RKO (cell line): Measurements from ENCODE around the gene ZBTB43.
"Not testable (repeated sequence)": the region's sequence is repeated elsewhere in the genome, so short reads cannot be mapped to it uniquely, and the experiment has no call there.

Experiments
- DNase-seq: peaks from one replicate; pipeline ENCODE4 v3.0.0-alpha.2; 2016; ENCODE audit warnings: low spot score

ZBTB43 gene

DNA sequence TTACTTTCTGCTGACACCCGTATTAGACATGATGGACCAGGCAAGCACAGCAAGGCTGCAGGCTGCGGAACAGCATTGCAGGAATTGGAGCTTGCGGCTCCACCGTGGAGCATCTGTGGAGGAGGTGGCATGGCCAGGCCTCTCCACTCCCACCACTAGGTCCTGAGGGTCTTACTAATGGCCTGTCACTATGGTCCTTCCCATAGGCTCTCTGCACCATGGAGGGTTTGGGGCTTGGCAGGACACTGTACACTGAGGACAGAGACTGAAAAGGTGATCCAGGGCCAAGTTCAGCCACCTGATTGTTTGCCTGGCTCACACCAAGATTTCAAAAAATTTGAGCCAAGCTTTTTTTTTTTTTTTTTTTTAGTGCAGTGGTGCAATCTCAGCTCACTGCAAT, 14.3 kb upstream of the ZBTB43 start:
- no peak for DNase-seq

DNA sequence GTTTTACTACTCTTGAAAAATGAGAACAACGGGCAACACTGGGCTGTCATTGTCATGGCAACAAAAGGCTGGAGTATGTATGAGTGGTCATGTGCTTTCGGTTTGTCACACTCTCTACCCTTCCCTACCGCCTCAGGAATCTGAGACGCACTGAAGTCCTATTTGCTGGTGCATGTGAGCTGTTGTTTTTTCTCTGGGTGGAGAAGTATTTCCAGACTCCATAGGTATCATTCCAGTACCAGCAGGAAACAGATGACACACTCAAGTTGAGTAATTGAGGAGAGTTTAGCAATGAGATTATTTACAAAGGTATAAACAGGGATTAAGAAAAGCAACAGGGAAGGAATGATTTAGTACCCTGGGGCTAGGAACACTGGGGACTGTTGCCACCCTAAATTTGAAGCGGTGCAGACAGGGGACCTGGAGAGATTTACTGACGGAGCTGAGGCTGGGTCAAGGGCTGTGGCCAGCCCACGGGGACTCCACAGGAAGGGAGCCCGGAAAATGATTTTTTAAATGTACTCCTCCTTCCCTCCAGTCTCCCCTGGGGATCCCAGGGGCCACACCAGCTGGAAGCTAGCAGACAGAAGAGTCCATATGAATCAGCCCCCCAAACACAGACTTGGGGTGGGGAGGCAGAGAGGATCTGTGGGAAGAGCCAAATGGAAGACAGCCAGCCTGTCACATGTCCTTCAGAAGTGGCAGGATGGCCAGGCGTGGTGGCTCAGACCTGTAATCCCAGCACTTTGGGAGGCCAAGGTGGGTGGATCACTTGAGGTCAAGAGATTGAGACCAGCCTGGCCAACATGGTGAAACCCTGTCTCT, 13.2 kb upstream of the ZBTB43 start:
- DNase-seq = peak; percentile 73

DNA sequence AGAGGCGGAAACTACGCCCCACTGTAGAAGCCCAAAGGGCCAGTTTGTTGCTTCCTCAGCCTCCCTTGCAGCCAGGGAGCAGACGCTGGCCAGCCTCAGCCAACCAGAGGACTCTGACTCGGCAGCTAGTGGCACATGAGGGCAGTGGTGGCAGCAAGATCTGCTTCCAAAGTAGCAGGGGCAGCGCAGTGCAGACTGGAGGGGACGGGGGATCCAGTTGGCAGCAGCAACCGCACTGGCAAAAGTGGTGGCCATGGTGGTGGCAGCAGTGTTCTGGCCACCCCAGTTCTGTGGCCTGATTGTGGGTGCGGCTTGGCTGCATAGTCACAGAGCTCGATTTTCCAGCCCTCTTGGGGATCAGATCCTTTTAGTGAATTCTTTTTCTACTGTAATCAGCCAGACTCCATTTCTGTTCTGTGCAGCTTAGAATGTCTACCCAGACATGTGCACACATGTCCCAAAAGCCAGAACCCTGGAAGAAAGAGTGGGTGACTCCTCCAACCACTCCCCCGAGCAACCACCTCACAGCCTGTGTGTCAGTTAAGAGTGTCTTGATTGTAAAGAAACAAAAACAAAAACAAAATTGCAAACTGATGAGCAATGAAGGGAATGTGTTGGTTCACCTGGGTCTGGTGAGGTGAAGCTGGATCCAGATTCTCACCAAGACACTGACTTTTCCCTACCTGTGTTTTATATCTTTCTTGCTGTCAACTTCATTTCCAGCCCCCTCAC, 11.0 kb upstream of the ZBTB43 start:
- no peak for DNase-seq

GRCh38 chr9:126794441-126794840, 10.4 kb upstream of the ZBTB43 start:
- DNase-seq = no peak

- no peak for DNase-seq
Measured at GRCh38 chr9:126796758-126797157, 8.1 kb upstream of the ZBTB43 start.

GRCh38 chr9:126797903-126798302, 6.9 kb upstream of the ZBTB43 start:
- DNase-seq = no peak

DNA sequence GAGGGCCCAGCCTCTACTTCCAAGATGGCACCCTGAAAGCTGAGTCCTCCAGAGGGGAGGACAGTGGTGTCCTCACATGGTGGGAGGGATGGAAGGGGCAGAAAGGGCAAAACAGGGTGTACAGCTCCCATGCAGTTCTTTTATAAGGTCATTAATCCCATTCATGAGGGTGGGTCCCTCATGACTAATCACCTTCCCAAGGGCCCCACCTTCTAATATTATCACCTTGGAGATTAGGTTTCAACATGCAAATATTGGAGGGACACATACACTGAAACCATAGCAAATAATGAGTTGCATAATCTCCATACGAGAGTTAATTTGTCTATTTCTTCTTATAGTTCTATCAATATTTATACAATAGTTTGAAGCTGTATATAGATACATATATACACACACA, 5.8 kb upstream of the ZBTB43 start:
- DNase-seq = no peak

GRCh38 chr9:126802318-126803059, 2.4 kb upstream of the ZBTB43 start:
- no peak for DNase-seq

- no peak for DNase-seq
Measured at GRCh38 chr9:126804198-126804695, 593 bp upstream of the ZBTB43 start.

DNA sequence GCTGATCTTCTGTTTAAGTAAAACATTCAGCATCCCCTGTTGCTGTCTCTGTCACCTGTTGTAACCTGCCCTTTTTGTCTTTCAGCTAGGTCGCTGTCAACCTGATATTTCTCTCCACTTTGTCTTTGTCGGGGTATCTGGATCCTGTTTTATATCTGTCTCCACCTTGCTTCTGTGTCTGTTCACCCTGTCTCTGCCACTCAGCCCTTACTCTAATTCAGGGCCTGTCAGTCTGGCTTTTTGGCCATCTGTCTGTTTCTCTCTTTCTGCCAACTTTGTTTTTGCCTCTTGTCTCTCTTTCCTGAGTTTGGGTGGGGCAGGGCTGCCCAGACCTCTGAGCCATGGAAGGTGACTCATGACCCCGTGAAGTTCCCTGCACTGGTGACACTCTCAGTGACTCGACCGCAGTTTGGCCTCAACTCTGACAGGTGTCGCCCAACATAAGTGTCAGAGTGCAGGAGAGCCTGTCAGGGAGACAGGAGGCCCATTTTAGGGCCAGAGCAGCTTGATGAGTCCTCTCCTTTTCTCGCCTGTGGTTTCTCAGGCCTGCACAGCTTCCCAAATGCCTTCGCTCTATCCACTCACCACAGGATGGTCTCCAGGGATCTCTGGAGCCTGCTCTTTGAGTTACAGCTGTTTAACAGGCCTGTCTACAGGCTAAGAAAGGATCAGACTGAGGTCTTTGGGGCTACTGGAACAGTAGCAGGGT, 868 bp downstream of the ZBTB43 start:
- DNase-seq = peak; percentile 99

GRCh38 chr9:126806336-126806735, 1.5 kb downstream of the ZBTB43 start:
- DNase-seq = peak; percentile 62

DNA sequence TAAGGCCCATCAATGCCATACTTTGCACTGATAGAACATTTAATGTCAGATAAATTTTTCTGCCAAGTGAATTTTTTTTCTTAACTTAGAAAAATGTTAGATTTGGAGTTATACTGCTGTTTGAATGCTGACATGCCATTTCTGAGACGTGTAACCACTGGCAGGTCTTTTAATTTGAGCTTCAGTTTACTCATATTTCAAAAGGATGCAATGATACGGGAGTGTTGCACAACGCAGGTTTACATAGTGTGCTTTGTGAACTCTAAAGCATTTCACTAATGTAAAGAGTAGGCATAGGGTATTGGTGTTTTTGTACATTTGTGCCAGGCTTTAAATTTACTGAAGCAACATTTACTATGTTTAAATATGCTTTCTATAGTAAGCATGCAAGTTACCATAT, 4.2 kb downstream of the ZBTB43 start:
- DNase-seq = no peak

DNA sequence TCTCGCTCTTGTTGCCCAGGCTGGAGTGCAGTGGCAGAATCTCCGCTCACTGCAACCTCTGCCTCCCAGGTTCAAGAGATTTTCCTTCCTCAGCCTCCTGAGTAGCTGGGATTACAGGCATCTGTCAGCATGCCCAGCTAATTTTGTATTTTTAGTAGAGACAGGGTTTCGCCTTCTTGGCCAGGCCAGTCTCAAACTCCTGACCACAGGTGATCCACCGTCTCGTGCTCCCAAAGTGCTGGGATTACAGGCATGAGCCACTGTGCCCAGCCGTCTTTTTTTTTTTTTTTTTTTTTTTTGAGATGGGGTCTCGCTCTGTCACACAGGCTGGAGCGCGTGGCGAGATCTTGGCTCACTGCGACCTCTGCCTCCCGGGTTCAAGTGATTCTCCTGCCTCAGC, 5.4 kb downstream of the ZBTB43 start:
- not testable (repeated sequence) for DNase-seq

GRCh38 chr9:126813072-126813471, 8.2 kb downstream of the ZBTB43 start:
- DNase-seq = no peak

DNA sequence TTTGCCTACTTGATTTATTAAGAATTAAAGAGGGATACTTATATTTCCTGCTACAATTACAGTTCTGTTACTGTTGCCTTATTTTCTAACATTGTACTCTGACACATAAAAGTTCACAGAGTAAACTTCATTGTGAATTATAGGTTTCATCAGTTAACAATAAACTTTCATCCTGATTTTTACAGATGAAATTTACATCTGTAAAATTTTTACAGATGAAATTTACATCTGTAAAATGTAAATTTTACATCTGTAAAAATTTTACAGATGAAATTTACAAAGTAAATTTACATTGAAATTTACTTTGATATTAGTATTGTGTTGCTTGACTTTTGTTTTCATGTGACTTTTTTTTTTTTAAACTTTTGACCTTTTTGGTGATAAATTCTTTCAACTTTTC, 9.3 kb downstream of the ZBTB43 start:
- no peak for DNase-seq

DNA sequence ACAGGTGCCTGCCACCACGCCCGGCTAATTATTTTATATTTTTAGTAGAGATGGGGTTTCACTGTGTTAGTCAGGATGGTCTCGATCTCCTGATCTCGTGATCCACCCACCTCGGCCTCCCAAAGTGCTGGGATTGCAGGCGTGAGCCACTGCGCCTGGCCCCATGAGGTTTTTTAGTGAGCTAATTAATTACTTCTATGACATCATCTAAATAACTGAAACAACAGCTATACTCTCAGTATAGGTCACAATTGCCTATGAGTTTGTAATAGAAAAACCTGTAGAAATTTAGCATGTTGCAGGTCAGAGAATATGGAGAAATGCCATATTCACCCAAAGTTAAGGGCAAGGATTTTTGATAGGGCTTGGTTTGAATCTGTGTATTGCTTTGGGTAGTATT, 12.8 kb downstream of the ZBTB43 start:
- DNase-seq = not testable (repeated sequence)

DNA sequence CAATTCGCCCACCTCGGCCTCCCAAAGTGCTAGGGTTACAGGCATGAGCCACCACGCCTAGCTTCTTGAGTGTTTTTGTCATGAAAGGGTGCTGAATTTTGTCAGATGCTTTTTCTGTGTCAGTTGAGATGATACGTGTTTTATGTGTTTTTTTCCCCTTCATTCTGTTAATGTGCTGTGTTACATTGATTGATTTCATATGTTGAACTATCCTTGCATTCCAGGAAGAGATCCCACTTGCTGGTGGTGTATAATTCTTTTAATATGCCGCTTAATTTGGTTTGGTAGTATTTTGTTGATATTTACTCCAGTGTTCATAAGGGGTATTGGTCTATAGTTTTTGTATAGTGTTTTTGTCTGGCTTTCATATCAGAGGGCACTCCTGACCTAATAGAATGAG, 13.6 kb downstream of the ZBTB43 start:
- DNase-seq = no peak

GRCh38 chr9:126819482-126819881, 14.6 kb downstream of the ZBTB43 start:
- DNase-seq = no peak

DNA sequence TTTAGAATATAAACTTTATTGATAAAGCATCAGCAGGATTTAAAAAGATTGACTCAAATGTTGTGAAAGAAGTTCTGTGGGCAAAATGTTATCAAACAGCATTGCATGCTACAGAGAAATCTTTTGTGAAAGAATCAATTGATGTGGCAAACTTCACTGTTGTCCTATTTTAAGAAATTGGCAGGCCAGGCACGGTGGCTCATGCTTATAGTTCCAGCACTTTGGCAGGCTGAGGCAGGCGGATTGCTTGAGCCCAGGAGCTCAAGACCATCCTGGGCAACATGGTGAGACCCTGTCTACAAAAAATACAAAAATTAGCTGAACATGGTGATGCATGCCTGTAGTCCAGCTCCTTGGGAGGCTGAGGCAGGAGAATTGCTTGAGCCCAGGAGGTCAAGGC, 17.4 kb downstream of the ZBTB43 start:
- DNase-seq = no peak

DNA sequence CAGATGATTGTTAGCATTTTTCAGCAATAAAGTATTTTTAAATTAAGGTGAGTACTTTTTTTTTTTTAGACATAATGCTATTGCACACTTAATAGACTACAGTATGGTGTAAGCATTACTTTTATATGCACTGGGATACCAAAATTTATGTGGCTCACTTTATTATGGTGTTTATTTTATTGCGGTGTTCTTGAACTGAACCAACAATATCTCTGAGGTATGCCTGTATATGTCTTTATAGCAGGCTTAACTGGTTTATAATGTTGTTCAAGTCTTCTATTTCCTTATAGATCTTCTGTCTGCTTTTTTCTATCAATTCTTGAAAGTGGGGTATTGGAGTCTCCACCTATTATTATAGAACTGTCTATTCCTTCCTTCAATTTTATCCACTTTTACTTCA, 18.0 kb downstream of the ZBTB43 start:
- no peak for DNase-seq

DNA sequence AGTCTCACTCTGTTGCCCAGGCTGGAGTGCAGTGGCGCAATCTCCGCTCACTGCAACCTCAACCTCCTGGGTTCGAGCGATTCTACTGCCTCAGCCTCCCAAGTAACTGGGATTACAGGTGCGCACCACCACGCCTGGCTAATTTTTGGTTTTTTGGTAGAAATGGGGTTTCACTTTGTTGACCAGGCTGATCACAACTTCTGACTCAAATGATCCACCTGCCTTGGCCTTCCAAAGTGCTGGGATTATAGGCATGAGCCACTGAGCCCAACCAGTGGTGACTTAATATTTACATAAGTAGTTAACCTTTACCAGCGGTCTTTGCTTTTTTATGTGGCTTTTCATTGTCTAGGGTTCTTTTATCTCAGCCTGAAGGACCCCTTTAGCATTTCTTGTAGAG, 19.2 kb downstream of the ZBTB43 start:
- DNase-seq = not testable (repeated sequence)

GRCh38 chr9:126827227-126827626, 22.4 kb downstream of the ZBTB43 start:
- no peak for DNase-seq
